Pulmonary artery endothelial cell (primary cell): ENCODE measurements around the gene LIMK2. TPM values are rescaled to one million over a fixed set of nuclear protein-coding genes. Genes with fewer than 3 reads are reported as not detected.
"Not testable (repeated sequence)": the region's sequence is repeated elsewhere in the genome, so short reads cannot be mapped to it uniquely, and the experiment has no call there.

Experiments
- DNase-seq: peaks from one replicate; pipeline ENCODE4 v3.0.0-alpha.2; 2011; ENCODE audit warnings: low read depth, low spot score
- total RNA-seq: library from RNA; depleted of rRNA; stranded (reverse); fragments of >200 nt; gene quantifications from 2 replicates; pipeline ENCODE4 v1.2.3, GENCODE V29; 2014

LIMK2 gene
- total RNA-seq, 1 donor from 2014 or later = 83.3 TPM

GRCh38 chr22:31210556-31211421, 1.3 kb upstream of the LIMK2 start:
- DNase-seq = no peak

- no peak for DNase-seq
These were observed 626 bp upstream of the LIMK2 start for GRCh38 chr22:31211482-31211861.

- no peak for DNase-seq
These were observed 908 bp downstream of the LIMK2 start for GRCh38 chr22:31212783-31213629.

GRCh38 chr22:31215018-31215535, 3.0 kb downstream of the LIMK2 start:
- no peak for DNase-seq

GRCh38 chr22:31218565-31219262, 6.6 kb downstream of the LIMK2 start:
- DNase-seq = no peak

GRCh38 chr22:31221084-31221483, 9.0 kb downstream of the LIMK2 start:
- DNase-seq = no peak

- no peak for DNase-seq
These were observed 10.6 kb downstream of the LIMK2 start for GRCh38 chr22:31222736-31223135.

GRCh38 chr22:31223786-31224191, 11.7 kb downstream of the LIMK2 start:
- no peak for DNase-seq

GRCh38 chr22:31224691-31225090, 12.6 kb downstream of the LIMK2 start:
- DNase-seq = not testable (repeated sequence)

- DNase-seq = no peak
These were observed 15.1 kb downstream of the LIMK2 start for GRCh38 chr22:31227186-31227585.

- no peak for DNase-seq
These were observed 17.4 kb downstream of the LIMK2 start for GRCh38 chr22:31229402-31230079.

GRCh38 chr22:31230155-31230870, 18.2 kb downstream of the LIMK2 start:
- DNase-seq = no peak

GRCh38 chr22:31230871-31231621, 18.9 kb downstream of the LIMK2 start:
- DNase-seq = peak; percentile 75

GRCh38 chr22:31233001-31233400, 20.9 kb downstream of the LIMK2 start:
- DNase-seq = no peak

- no peak for DNase-seq
These were observed 23.0 kb downstream of the LIMK2 start for GRCh38 chr22:31235081-31235480.

- not testable (repeated sequence) for DNase-seq
These were observed 23.9 kb downstream of the LIMK2 start for GRCh38 chr22:31236044-31236443.

- no peak for DNase-seq
These were observed 26.0 kb downstream of the LIMK2 start for GRCh38 chr22:31238057-31238456.

- no peak for DNase-seq
These were observed 27.8 kb downstream of the LIMK2 start for GRCh38 chr22:31239771-31240370.

- DNase-seq = no peak
These were observed 29.1 kb downstream of the LIMK2 start for GRCh38 chr22:31241200-31241599.
